ENCODE results near the gene SH3BGR.
"Not testable (repeated sequence)": the region's sequence is repeated elsewhere in the genome, so short reads cannot be mapped to it uniquely, and the experiment has no call there.

Gene SH3BGR

DNA sequence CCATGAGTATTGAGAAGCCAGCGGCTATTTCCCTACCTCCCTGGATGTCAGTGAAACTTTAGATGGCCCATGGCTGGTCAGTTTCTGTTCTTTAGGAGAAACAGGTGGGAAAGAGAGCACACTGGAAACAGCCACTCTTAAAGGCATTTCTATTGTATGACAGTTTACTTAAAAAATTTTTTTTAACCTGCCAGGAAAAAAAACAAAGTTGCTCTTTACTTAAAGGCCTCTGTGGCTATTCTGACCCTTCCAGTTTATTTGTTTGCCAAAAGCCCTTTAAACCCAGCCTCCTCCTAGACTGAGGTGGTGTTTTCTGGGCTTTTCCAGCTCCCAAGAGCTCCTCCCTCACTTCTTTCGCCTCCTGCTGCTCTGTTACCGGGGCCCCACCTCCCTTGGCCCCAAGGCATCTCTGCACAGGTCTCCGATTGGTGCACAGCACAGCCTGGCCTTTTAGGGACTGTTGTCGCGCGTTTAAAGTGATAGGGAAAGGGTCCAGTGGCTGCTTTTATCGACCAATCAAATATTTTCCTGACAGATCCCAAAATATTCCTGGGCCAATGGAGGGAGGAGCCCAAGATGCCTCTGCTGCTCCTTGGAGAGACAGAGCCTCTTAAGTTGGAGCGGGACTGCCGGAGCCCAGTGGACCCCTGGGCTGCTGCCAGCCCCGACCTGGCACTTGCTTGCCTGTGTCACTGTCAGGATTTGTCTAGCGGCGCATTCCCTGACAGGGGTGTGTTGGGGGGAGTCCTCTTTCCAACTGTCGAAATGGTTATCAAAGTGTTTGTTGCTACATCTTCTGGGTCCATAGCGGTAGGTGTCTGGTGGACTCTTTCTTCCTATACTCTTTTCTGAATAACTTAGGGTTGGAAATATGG, at the start of gene SH3BGR:
Gene SH3BGR (plus strand): TSS at position 639 of the 875 bp plus-strand sequence. CDS start 127 bp downstream, at position 766.
- DNase-seq: no peak

DNA sequence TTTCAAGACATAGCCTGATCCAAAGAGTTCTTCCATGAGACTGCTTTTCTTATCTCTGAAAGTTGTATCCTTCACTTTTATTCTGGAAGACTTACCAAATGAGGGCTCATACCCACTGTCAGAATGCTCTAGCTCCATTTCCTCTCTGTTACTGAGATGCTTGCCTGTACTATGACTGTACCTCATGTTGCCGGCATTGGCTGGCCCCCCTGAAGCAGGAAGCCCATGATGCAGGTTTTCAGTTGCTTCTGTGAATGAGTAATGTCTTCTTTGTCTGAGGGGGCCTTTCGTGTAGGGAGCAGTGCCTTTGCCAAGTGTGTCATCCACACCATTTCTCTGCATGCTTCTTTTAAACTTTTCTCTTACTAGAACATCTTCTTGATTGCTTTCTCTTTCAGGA, 45.7 kb upstream of the SH3BGR start:
- DNase-seq: no peak

DNA sequence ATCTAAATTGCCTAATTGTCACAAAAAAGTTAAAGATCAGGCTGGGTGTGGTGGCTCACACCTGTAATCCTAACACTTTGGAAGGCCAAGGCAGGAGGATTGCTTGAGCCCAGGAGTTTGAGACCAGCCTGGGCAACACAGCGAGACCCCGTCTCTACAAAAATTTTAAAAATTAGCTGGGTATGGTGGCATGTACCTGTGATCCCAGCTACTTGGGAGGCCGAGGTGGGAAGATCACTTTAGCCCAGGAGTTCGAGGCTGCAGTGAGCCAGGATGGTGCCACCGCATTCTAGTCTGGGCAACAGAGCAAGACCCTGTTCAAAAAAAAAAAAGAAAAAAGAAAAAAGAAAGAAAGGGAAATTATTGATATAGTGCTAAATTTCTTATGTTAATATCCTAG, 32.6 kb upstream of the SH3BGR start:
- DNase-seq: not testable (repeated sequence)

DNA sequence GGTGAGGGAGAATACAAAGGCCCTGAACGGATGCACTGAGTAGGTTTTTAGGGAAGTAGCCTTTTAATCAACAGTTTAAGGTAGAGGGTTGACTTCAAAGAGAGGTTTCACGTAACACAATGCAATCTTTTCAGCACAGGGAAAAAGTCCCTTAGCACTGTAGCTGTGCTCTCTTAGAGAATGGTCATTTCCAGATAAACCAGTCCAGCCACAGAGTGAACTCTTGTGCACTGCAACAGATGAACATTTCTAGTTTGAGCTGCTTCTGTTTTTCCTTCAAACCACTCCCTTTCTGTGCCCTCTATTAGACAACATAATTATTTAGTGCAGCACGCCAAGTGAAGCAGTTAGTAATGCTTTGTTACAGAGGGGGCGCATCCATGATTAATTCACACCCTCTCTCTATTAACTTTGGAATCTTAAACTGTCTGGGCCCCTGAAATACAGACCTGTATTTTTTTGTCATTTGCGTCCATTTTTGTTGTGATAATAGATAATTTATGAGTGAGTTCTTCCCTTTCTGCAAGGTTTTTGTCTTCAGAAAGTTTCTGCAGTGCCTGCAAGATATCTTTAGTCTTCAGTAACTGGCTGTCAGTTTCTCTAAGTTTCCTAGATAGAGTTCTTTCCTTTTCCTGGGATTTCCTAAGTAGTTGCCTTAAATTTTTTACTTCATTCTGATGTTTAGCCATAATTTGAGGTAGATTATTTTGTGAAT, 29.1 kb upstream of the SH3BGR start:
- DNase-seq: no peak

DNA sequence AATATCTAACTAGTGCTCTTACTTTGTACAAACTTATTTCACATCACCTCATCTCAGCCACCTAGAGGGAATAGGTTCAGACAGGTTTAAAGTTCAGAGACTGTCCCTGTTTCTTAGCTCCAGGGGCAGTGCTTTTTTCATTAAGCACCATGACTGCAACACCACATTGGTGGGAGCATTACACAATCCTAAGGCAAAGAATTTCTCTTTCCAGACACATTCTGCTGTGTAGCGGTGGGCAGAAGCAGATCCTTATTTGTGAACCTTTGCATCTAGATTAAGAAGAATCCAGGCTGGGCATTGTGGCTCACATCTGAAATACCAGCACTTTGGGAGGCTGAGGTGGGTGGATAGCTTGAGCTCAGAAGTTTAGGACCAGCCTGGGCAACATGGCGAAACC, 22.3 kb upstream of the SH3BGR start:
- DNase-seq: no peak

DNA sequence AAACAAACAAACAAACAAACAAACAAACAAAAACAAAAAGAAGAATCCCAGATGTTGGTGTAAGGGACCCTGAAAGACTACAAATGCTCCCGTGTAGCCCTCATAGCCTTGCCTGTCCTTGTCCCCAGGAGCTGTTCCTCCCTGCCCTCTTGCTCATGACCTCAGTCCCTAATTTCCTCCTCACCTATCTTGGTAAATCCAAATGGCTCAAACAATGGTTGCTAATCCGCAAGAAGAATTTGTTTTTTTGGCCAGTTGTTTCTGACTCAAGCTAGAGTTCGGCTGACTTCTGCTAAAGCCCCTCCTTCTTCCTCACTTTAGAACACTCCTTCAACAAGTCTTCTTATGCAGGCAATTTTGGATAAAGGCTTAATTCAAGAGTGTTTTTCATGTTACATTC, 21.8 kb upstream of the SH3BGR start:
- no peak for DNase-seq

DNA sequence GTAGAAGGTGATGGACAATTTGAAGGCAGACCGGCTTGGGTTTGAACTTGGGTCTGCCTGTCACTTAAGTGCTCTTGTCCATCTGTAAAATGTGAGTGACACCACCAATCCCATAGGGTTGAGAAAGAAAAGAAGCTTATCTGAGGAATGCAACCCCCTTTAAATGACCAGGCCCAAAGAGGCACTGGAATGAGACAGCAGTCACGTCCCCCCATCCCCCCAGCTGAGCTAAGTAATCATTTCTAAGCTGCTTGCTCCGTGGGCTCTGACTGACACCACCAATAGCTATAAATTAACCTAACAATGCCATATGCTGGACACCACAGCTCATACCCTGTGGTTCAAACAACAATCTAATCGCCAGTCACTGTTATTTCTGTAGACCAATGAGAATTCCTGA, 21.3 kb upstream of the SH3BGR start:
- no peak for DNase-seq

DNA sequence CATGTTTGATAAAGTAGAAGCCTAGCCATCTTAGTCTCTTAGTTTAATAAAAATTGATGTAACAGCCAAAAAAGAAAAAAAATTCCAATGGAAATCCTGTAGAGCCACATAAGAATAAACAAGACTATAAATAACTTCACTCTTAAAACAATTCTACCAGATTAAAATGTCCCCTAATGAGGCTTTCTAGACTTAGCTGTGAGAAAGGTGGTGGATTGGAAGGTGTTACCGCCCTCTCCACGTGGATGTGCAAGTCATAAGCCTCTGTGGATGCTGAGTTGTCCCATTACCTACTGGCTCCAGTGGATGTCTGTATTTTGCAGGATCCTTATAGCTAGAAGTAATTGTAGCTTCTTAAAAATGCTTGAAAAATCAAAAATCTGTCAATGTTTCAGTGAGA, 20.8 kb upstream of the SH3BGR start:
- DNase-seq: no peak

DNA sequence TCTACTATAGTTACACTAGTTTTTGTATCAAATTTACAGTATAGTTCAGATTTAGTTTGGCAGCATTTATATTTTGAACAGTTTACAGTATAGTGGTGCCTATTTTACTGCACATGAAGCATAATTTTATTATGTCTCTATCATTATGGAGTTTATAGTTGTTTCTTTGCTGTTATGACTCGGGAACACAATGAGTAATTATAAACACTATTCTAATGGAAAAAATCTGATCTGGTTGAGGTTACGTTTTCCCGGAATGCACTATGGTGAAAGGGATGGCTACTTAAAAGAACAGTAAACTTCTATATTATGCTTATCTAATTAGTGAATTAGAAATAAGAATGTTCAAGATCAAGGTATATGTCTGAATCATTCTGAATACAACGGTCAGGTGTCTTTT, 16.8 kb upstream of the SH3BGR start:
- no peak for DNase-seq

DNA sequence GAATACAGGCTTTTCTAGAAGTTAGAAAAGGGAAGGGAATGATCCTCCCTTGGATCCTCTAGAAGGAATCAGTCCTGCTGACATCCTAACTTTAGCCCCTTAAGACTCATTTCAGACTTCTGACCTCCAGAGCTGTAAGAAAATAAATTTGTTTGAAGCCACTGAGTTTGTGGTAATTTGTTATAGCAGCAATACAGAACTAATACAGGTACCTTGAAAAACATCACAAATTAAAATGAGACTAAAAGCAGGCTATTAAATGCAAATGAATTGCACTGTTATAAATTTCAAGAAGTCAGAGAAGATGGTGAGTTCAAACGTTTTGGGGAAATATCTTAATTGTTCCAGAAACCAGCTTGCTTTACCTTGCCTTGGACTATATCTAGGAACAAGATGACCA, 12.5 kb upstream of the SH3BGR start:
- DNase-seq: no peak

DNA sequence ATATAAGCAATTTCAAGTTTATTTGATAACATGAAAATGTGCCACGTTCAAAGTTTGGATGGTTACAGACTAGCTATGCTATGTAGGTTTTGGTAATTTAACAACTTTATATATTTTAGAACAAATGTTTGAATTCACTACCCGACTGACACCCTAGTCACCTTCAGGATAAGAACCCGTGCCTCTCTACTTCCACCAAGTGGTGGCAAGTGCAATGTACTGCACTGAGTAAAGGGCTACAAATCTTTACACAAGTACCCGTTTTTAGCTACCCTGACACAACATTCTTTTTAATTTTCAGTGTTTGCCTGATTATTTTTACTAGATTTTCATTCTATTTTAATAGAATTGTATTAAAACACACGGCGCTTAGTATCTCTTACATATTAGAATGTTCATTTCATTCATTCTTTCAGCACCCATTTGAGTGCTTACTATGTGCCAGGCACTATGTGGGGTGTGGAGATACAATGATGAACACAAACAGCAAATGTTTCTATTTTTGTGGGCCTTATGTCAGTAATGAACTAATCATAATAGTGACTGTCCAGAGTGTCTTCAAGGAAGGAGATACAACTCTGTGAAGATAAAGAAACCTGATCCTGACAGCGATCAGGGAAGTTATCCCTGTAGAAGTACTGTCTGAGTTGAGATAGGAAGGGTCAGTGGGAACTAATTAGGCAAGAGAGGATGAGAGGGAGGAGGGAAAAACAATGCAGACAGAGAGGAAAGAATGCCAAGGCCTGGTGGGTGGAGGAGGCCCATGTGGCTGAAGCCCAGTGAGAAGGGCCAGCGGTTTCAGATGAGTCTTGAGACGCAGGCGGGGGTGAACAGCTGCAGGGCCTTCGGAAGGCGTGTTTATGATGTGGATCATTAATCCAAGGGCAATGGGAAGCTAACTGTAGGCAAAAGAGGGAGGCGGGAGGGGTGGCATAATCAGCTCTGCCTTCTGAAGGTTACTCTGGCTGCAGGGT, 10.0 kb upstream of the SH3BGR start:
- no peak for DNase-seq

DNA sequence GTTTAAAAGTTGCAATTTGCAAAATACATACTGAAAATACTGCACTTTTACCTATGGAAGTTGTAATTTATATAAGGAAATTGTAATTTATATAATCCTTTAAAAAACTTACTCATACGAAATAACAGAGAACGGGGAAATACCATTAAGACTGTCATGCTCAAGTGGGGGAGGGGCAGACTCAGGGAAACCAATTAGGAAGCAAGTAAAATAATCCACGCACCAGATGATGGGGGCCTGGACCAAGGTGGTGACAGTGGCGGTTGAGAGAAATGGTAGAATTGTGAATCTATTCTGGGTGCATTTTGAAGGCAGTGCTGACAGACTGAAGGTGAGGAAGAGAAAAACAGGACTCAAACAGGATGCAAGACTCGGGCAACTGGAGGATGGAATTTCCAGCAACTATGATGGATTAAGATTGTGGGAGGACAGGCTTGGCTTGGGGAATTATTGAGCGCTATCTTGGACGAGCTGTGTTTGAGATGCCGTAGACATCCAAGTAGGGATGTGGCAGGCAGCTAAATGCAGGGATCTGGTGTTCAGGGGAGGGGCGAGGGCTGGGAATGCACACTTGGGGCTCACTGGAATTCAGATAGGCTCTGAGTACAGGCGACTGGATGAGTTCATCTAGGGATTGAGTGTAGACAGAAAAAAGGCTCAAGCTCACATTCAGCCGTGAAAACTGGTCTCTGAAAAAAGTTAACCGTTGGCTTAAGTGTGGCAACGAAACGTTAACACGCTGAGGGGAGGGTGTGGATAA, 7.2 kb upstream of the SH3BGR start:
- DNase-seq: no peak

DNA sequence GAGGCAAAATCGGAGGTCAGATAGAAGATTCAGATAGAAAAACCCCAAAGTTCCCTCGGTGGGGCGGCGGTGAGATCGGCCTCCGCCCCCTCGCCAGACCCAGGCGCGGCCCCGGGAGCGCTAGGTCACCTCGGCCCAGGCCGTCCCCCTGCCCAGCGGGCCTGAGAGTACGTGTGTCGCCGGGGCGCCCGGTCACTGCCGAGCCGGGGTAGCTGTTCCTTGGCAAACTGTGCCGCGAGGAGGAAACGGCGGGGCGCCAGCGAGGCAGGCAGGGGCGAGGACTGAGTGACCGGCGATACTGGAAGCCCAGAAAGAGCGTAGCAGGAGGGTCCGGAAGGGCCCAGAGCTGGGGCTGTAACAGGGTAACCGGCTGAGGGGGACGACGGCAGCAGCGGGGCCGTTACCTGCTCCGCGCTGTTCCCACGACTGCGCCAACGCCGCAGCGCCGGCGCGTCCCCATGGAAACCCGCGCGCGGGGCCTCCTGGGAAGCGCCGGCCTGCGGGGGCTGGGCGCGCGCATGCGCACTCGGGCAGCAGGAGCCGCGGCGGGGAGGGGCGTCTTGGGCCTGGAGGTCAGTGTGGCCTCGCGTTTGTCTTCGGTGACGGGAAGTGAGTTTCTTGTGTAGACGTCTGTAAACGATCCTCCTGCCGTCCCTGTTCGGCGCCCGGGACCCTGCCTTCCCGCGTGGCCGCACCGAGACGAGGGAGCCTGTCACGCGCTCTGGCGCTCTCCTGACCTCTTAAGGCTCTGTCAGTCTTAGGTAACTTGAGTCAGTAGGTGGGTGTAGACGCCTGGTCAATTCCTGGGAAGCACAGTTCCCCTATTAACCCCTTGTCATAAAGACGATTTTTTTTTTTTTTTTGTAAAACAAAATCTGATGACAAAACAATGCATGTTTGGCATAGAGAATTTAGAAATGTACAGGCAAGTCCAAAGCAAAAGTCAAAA, 6.2 kb upstream of the SH3BGR start, which contains the start of gene LCA5L:
Gene LCA5L (minus strand): TSS at position 458 of the 949 bp plus-strand sequence. CDS start 17,285 bp downstream, outside the sequence.
- DNase-seq: peak; percentile 74

DNA sequence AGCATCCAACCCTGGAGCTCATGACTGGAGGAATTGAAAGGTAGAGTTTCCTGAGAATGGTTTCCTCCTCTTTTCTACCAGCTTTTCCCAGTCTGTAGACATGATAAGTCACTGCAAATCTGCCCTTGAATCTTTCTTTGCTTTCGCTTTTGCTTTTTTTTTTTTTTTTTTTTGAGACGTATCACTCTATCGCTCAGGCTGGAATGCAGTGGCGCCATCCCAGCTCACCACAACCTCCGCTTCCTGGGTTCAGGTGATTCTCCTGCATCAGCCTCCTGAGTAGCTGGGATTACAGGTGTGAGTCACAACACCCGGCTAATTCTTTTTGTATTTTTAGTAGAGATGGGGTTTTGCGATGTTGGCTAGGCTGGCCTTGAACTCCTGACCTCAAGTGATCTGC, 4.5 kb upstream of the SH3BGR start:
- no peak for DNase-seq

DNA sequence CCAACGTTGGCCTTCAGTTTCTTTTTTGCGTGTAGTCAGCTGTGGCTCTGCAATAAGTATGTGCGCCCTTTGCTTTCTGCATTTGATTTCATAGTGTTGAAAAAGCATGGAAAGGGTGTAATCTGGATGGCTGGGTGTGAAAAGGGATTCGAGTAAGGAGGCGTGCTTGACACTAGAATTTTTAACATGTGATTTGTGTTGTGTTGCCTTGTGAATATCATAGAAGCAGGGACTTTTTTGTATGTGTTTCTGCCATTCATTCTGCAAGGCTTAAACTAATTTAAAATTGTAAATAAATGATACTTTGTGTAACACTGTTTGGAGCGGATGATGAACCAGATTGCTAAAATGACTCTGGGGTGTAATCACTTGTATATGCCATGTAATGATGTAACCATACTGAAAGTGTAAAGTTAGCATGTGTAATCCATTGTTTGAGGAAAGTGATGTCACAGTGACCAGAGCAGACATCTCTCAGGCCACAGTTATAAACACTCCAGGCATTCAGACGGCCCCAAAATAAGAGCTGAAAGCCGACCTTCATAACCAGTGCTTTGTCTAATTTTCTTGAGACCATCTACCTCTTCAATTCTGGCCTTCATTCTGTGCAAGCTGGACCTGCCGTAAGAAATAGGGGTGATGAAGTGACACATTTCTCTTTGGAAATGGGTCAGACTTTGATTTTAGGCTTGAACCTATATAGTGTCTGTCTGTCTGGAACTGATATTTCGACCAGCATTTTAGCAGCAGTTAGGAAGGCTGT, 618 bp downstream of the SH3BGR start:
- DNase-seq: no peak

DNA sequence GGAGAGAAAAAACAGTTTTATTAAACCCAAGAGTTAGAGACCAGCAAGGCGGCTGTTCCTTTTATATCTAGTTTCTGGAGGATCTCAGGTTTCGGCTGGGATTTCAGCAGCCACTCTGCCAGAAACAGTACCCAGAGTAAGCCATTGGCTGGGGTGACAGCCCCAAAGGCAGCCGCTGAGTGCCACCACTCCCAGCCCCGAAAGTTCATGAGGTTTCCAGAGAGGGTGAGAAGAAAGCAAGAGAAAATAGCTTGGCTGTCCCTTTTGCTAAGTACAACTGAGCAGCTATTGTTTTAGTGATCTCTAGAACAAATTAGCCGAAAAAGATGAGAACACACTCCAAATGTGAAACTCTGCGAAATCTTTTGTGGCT, 1.2 kb downstream of the SH3BGR start:
- DNase-seq: no peak

DNA sequence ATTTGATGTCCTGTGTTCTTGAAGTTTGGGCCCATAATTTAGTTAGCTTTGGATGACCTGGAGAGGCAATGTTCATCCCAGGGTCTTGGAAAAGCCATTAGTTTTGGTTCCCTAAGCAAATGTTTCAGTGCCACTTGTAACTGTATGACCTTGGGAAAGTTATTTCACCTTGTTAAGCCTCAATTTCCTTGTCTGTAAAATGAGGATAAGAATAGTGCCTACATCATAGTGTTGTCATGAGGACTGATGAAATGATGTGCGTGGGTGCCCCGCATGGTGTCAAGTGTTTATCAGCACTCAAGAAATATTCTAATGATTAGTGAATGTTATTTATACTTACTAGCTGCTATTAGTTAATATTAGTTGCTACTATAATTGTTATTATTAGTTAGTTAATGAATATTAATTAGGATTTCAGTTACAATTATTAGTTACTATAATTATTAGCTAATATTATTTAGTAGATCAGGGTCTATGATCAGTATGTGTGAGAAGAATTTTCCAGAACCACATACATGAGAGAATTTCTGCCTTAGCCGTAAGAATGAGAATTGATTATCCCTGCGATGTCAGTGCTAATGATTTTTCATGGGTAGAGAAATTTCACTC, 1.9 kb downstream of the SH3BGR start:
- no peak for DNase-seq

DNA sequence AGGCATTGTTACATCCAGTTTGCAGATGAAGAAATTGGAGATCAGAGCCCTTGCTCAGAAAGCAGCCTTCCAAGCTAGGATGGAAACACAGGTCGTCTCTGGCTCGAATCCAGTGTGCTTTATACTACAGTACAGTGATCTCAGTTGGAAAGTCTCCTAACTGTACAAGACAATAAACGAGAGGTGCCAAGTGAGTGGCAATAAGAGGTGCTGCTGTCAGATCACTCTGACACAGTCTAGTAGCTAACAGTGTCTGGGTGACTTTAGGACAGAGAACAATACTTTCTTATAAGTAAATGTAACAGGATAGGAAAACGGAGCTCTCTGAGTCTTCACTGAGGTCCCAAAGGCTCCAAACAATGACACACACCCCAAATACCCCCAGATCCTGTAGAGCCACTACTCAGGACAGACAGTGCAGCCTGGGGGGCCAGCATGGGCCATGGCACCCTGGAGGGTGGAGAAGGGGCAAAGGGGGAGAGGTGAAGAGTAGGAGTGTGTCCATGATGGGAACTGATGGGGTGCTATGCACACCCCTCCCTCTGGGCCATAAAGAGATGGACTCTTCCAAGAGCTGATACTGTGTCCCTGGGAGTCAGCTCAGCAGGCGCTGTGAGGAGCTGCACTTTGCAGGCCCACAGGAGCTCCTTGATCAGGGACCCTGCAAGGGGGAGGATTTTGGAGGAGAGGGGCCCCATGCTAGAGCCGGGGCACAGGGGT, 3.3 kb downstream of the SH3BGR start:
- DNase-seq: no peak

DNA sequence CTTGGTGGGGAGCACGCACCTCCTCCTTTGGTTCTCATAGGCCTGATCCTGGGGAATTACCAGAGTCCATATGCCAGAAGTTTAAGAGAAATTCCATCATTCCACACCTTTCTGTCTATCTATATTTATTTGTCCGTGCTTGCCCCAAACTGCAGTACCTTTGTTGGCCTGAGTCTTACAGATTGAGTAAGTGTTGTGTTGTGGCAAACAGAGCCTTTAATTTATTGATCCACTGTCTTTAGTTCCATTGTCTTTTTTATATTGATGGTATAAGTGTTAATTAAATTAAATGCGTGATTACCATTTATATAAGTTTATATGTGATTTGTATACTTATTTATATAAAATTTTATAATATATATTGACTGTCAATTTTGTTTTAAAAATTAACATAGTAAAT, 4.9 kb downstream of the SH3BGR start:
- no peak for DNase-seq
